Pulmonary artery endothelial cell (primary cell): ENCODE results near the gene FABP3. TPM values are rescaled to one million over a fixed set of nuclear protein-coding genes. Genes with fewer than 3 reads are reported as not detected.

ENCODE experiments used
- DNase-seq: peaks from one replicate; pipeline ENCODE4 v3.0.0-alpha.2; 2011; ENCODE audit warnings: low read depth, low spot score
- total RNA-seq: library from RNA; depleted of rRNA; stranded (reverse); fragments of >200 nt; gene quantifications from 2 replicates; pipeline ENCODE4 v1.2.3, GENCODE V29; 2014

FABP3 gene
- 0.26 and 0.35 TPM in 2 replicates for total RNA-seq

- DNase-seq = no peak
Observed at GRCh38 chr1:31373056-31373896, at the start of gene FABP3. FABP3 (minus strand) TSS chr1:31373076; CDS start chr1:31373014, 62 bp downstream.

- DNase-seq = no peak
Observed at GRCh38 chr1:31421371-31422040, 48.6 kb upstream of the FABP3 start.

- no peak for DNase-seq
Observed at GRCh38 chr1:31420716-31421115, 47.8 kb upstream of the FABP3 start.

GRCh38 chr1:31418626-31419323 lies 45.9 kb upstream of the FABP3 start:
- DNase-seq = no peak

- no peak for DNase-seq
Observed at GRCh38 chr1:31417148-31417547, 44.3 kb upstream of the FABP3 start.

- no peak for DNase-seq
Observed at GRCh38 chr1:31416101-31416736, 43.3 kb upstream of the FABP3 start.

- DNase-seq = no peak
Observed at GRCh38 chr1:31415658-31416057, 42.8 kb upstream of the FABP3 start.

- no peak for DNase-seq
Observed at GRCh38 chr1:31414980-31415370, 42.1 kb upstream of the FABP3 start.

- DNase-seq = no peak
Observed at GRCh38 chr1:31413405-31414001, 40.6 kb upstream of the FABP3 start.

GRCh38 chr1:31412732-31413404 lies 40.0 kb upstream of the FABP3 start, which contains the start of gene SERINC2:
SERINC2 (plus strand) TSS chr1:31413213; CDS start chr1:31413266, 53 bp downstream.
- DNase-seq = no peak

- DNase-seq = no peak
Observed at GRCh38 chr1:31412205-31412604, 39.3 kb upstream of the FABP3 start.

GRCh38 chr1:31410871-31411270 lies 38.0 kb upstream of the FABP3 start:
- DNase-seq = no peak

GRCh38 chr1:31409946-31410858 lies 37.3 kb upstream of the FABP3 start:
- DNase-seq = no peak

- no peak for DNase-seq
Observed at GRCh38 chr1:31408788-31409318, 36.0 kb upstream of the FABP3 start.

GRCh38 chr1:31407029-31407626 lies 34.3 kb upstream of the FABP3 start:
- DNase-seq = no peak

- no peak for DNase-seq
Observed at GRCh38 chr1:31405578-31406245, 32.8 kb upstream of the FABP3 start.

- DNase-seq = no peak
Observed at GRCh38 chr1:31401241-31401640, 28.4 kb upstream of the FABP3 start.

- no peak for DNase-seq
Observed at GRCh38 chr1:31400393-31400792, 27.5 kb upstream of the FABP3 start.
